IMR-90 (cell line): ENCODE measurements around the gene MUC6. TPM values are rescaled to one million over a fixed set of nuclear protein-coding genes. Genes with fewer than 3 reads are reported as not detected.

Experiments
- ATAC-seq: fragments of 200-7000 bp; cut with Tn5 transposase; 2 replicates; pipeline ENCODE4 v1.9.1; 2020; ENCODE audit warnings: low read depth, mild to moderate bottlenecking, moderate library complexity
- BruUV-seq: library from RNA; stranded (reverse); fragments of 400-500 nt; replicated peaks from 2 replicates; lab custom pipeline; 2021; lab: Mats Ljungman, UMichigan
- CTCF ChIA-PET: fragments of 300-600 bp; formaldehyde crosslinking; extraction: SDS; loops from one replicate; lab custom pipeline; 2021; ENCODE audit warnings: antibody characterized with exemption; lab: Yijun Ruan, JAX
- POLR2A ChIA-PET: fragments of 300-600 bp; sonication (Branson Sonifier 250); formaldehyde crosslinking; loops from one replicate; lab custom pipeline; 2022; ENCODE audit warnings: antibody characterized with exemption; ENCODE audit not compliant: unreplicated experiment; lab: Charles Lee
- DNase-seq: peaks from one replicate; pipeline ENCODE4 v3.0.0; 2013
- H2AFZ ChIP-seq: replicated peaks from 2 replicates; pipeline ENCODE3; 2013; ENCODE audit warnings: low read length, mild to moderate bottlenecking; ENCODE audit not compliant: poor library complexity
- H2AK5ac ChIP-seq: 2 replicates; pipeline ENCODE4 v1.6.1; 2013; ENCODE audit warnings: low read depth, low read length, inconsistent platforms
- H2AK9ac ChIP-seq: replicated peaks from 2 replicates; pipeline ENCODE3; 2013; ENCODE audit warnings: mild to moderate bottlenecking, low read depth, low read length, moderate library complexity; ENCODE audit not compliant: poor library complexity
- H2BK120ac ChIP-seq: 2 replicates; pipeline ENCODE4 v1.6.1; 2013; ENCODE audit warnings: low read depth, low read length, inconsistent platforms
- H2BK15ac ChIP-seq: 3 replicates; pipeline ENCODE4 v1.6.1; 2013; ENCODE audit warnings: low read depth, low read length, inconsistent platforms
- H2BK20ac ChIP-seq: 2 replicates; pipeline ENCODE4 v1.6.1; 2013; ENCODE audit warnings: low read depth, mild to moderate bottlenecking, inconsistent platforms, low read length, moderate library complexity
- H2BK5ac ChIP-seq: 2 replicates; pipeline ENCODE4 v1.6.1; 2013; ENCODE audit warnings: mild to moderate bottlenecking, low read depth, low read length, inconsistent platforms; ENCODE audit not compliant: poor library complexity, severe bottlenecking
- H3K14ac ChIP-seq: replicated peaks from 2 replicates; pipeline ENCODE4 v1.6.1; 2013; ENCODE audit warnings: low read depth, low read length, inconsistent platforms
- H3K18ac ChIP-seq: 2 replicates; pipeline ENCODE4 v1.6.1; 2013; ENCODE audit warnings: low read depth, low read length, control low read depth
- H3K23ac ChIP-seq: 2 replicates; pipeline ENCODE4 v1.6.1; 2013; ENCODE audit warnings: low read depth, low read length, inconsistent platforms
- H3K27ac ChIP-seq: 2 replicates; pipeline ENCODE4 v1.5.1; 2013; ENCODE audit warnings: mild to moderate bottlenecking, control low read depth, low read length; ENCODE audit not compliant: insufficient read depth
- H3K27me3 ChIP-seq: 2 replicates; pipeline ENCODE4 v1.6.1; 2013; ENCODE audit warnings: low read length; ENCODE audit not compliant: control insufficient read depth, insufficient read depth
- H3K36me3 ChIP-seq: 2 replicates; pipeline ENCODE4 v1.6.1; 2013; ENCODE audit warnings: low read length, mixed read lengths; ENCODE audit not compliant: control insufficient read depth, insufficient read depth
- H3K4ac ChIP-seq: 2 replicates; pipeline ENCODE4 v1.6.1; 2013; ENCODE audit warnings: low read depth, low read length, inconsistent platforms
- H3K4me1 ChIP-seq: 2 replicates; pipeline ENCODE4 v1.6.1; 2013; ENCODE audit warnings: low read length, mixed read lengths; ENCODE audit not compliant: control insufficient read depth, insufficient read depth
- H3K4me2 ChIP-seq: 2 replicates; pipeline ENCODE4 v1.6.1; 2013; ENCODE audit warnings: low read depth, mild to moderate bottlenecking, control low read depth, low read length, moderate library complexity
- H3K4me3 ChIP-seq: 2 replicates; pipeline ENCODE4 v1.5.1; 2013; ENCODE audit warnings: low read depth, mild to moderate bottlenecking, control low read depth, low read length, moderate library complexity; ENCODE audit not compliant: insufficient read depth
- H3K56ac ChIP-seq: 2 replicates; pipeline ENCODE4 v1.6.1; 2013; ENCODE audit warnings: low read length, inconsistent platforms; ENCODE audit not compliant: insufficient read depth; ENCODE audit errors: extremely low read depth
- H3K79me1 ChIP-seq, 2 experiments: 2 replicates each; pipeline ENCODE4 v1.6.1; 2013; ENCODE audit warnings: low read length in 2 of 2, inconsistent platforms in 1 of 2, low read depth in 1 of 2
- H3K9ac ChIP-seq: 2 replicates; pipeline ENCODE4 v1.6.1; 2013; ENCODE audit warnings: low read depth, low read length, control low read depth
- H3K9me1 ChIP-seq: 2 replicates; pipeline ENCODE4 v1.6.1; 2013; ENCODE audit warnings: low read length, inconsistent platforms; ENCODE audit not compliant: insufficient read depth
- H3K9me3 ChIP-seq: 2 replicates; pipeline ENCODE4 v1.6.1; 2013; ENCODE audit warnings: low read length; ENCODE audit not compliant: control insufficient read depth, insufficient read depth
- H4K20me1 ChIP-seq: 2 replicates; pipeline ENCODE4 v1.6.1; 2013; ENCODE audit warnings: low read length, inconsistent platforms; ENCODE audit not compliant: insufficient read depth
- H4K5ac ChIP-seq: 2 replicates; pipeline ENCODE4 v1.6.1; 2013; ENCODE audit warnings: mild to moderate bottlenecking, low read depth, low read length, control low read depth
- H4K8ac ChIP-seq, 2 experiments: 2 replicates each; pipeline ENCODE4 v1.6.1; 2013; ENCODE audit warnings: low read depth in 2 of 2, low read length in 2 of 2, control low read depth in 1 of 2, inconsistent platforms in 1 of 2
- H4K91ac ChIP-seq: 2 replicates; pipeline ENCODE4 v1.6.1; 2013; ENCODE audit warnings: low read depth, low read length, inconsistent platforms; ENCODE audit not compliant: insufficient read depth
- CEBPB ChIP-seq: IDR thresholded peaks from 2 replicates; pipeline ENCODE4 v1.6.1; 2012; ENCODE audit warnings: low read depth, low read length, improper control_type of control experiment
- FOS ChIP-seq: fragments of 150-350 bp; IDR thresholded peaks from 2 replicates; pipeline ENCODE4 v1.6.1; 2016; ENCODE audit warnings: low read depth, low read length
- NFE2L2 ChIP-seq: fragments of 150-350 bp; IDR thresholded peaks from 2 replicates; pipeline ENCODE4 v1.6.1; 2016; ENCODE audit warnings: low read depth, mild to moderate bottlenecking, low read length
- WGBS, 2 experiments: methylation state at CpG; one replicate each; pipeline versions ENCODE4 v1.1.5 to v1.1.7; 2013; ENCODE audit warnings: missing lambda C conversion rate in 2 of 2; ENCODE audit not compliant: insufficient read length in 1 of 2; ENCODE audit errors: extremely low coverage in 2 of 2; 5-methylcytosine and 5-hydroxymethylcytosine counted together
- dilution Hi-C: fragments of 300-500 bp; cut with HindIII; formaldehyde crosslinking; loops from one replicate; pipeline ENCODE4 v1.14.3; 2018; ENCODE audit warnings: low sequenced_read_pairs; ENCODE audit not compliant: unreplicated experiment
- in situ Hi-C: fragments of 300-500 bp; cut with MboI; formaldehyde crosslinking; loops from 3 replicates; pipeline ENCODE4 v1.14.3; 2019; ENCODE audit warnings: low sequenced_read_pairs, inconsistent platforms, mixed read lengths
- intact Hi-C: fragments of 100-400 bp; cut with micrococcal nuclease; formaldehyde crosslinking; loops from 2 replicates; pipeline ENCODE4 v1.10.0; 2022
- polyA plus RNA-seq, 3 experiments: library from polyadenylated mRNA; depleted of rRNA; stranded (reverse); fragments of >200 nt; gene quantifications; 2 replicates each; pipeline ENCODE4 v1.2.3, GENCODE V29; 2012; ENCODE audit warnings: low replicate concordance in 1 of 3
- total RNA-seq: library from RNA; depleted of rRNA; stranded (reverse); fragments of >200 nt; gene quantifications from 2 replicates; pipeline ENCODE4 v1.2.3, GENCODE V29; 2012

MUC6 gene
- total and polyA plus RNA-seq, 2 of the 4 experiments (the other 2 are of a cell fraction): not detected

DNA sequence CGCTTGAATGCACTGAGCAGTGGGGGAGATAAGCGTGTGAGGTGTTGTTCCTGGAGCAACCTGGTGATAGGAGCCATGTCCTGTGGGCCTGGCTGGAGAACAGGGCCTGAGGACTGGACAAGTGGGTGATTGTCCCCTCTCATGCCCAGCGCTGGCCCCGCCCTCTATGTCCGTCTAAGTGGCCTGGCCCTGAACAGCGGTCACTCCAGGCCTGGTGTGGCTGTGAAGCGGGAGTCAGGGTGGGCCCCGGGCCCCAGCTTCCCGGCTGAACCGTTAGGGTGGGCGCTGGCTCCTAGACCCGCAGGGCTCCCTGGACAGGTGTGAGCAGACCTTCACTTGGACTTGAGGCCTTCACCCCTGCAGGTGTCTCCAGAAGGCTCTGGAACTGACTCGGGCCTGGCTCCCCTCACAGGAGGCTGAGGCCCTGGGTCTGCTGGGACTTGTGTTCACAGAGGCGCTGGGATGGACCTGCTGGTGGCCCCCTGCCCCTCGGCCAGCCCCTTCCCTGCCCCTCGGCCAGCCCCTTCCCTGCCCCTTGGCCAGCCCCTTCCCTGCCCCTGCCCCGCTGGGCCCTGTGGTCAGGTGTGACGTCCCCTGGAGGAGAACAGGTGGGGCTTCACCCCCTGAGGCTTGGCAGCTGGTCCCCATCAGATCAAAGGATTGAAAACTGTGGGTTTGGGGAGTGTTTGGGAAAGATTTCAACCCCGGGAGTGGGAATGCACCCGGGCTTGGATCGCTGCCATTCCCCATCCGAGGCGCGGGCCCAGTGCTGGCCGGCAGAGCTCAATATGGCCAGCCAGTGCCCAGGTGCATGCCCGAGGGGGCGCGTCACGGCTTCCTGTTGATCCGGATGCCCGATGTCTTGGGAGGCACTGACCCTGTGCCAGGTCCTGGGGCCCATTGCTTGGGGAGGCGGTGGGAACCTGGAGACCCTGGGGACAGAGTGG is 3.2 kb upstream of the MUC6 start:
- H3K18ac ChIP-seq: no peak overlapping the region
- no peak overlapping the region; the same call in 1 of the 2 replicates for H3K56ac ChIP-seq
- no peak overlapping the region for H4K8ac ChIP-seq
- intact Hi-C loops (no loop called here), in situ Hi-C loops (no loop called here), dilution Hi-C loops (no loop called here)
- WGBS, 2 experiments: 79% methylated on average over 13 of the region's 32 CpGs; no CpG with 5 or more reads in 1 of the 2 experiments
- no peak overlapping the region for H2BK5ac ChIP-seq
- DNase-seq (no peak), ATAC-seq (no peak)
- no peaks in the 10 kb centered on the region for H3K4me1 ChIP-seq
- no peak overlapping the region for H4K91ac ChIP-seq
- H3K79me1 ChIP-seq: no peaks in the 10 kb centered on the region
- H3K27me3 ChIP-seq: peaks cover 16% of the 10 kb centered on the region
- H2AK9ac ChIP-seq: no peak overlapping the region
- H3K9ac ChIP-seq: no peak overlapping the region
- no peaks in the 10 kb centered on the region for H3K9me1 ChIP-seq
- no peaks in the 10 kb centered on the region for H4K20me1 ChIP-seq
- no TSS peak for BruUV-seq
- ChIA-PET POLR2A (no interaction called here), CTCF (no interaction called here)
- H2BK20ac ChIP-seq: no peak overlapping the region
- H2BK120ac ChIP-seq: no peak overlapping the region
- H3K23ac ChIP-seq: no peak overlapping the region
- H3K14ac ChIP-seq: no peak overlapping the region
- no peak overlapping the region for H2AK5ac ChIP-seq
- no peak overlapping the region for H3K4me2 ChIP-seq
- no peak overlapping the region for H2BK15ac ChIP-seq
- H3K27ac ChIP-seq: no peak overlapping the region
- TF ChIP-seq CEBPB (no peak), NFE2L2 (no peak), FOS (no peak)
- no peak overlapping the region for H4K5ac ChIP-seq
- H3K36me3 ChIP-seq: no peaks in the 10 kb centered on the region
- no peak overlapping the region for H2AFZ ChIP-seq
- no peak overlapping the region for H3K4ac ChIP-seq
- H3K4me3 ChIP-seq: no peak overlapping the region
- no peaks in the 10 kb centered on the region for H3K9me3 ChIP-seq
